ENCODE data around the gene ZNF724.
"Not testable (repeated sequence)": the region's sequence is repeated elsewhere in the genome, so short reads cannot be mapped to it uniquely, and the experiment has no call there.

The ZNF724 gene

DNA sequence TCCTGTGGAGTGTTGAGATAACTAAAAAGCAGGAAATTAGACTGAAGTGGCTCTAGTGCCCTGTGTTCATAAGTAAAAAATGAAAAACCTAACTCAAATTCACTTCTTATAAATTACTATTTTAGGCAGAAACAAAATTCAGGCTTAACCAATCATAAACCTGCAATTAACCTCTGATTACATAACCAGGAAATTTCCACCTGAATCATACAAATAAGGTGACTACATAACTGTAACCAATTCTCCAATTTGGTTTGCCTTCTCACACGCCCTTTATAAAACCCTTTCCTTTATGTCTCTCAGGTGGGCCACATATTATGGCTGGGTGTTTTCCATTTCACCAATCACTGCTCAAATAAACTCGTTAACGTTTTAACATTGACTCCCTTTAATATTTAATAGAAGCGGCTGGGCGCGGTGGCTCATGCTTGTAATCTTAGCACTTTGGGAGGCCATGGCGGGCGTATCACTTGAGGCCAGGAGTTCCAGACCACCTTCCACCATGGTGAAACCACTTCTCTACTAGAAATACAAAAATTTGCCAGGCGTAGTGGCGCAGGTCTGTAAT lies 22.9 kb upstream of the ZNF724 start:
- peak overlapping the region; percentile 89 for H3K27ac ChIP-seq (ENCODE audit: low read depth, low read length)
- peak overlapping the region; percentile 97 for H3K4me3 ChIP-seq (ENCODE audit: low read depth, low read length)
- H3K36me3 ChIP-seq (ENCODE audit: control insufficient read depth, insufficient read depth, low read length), result peaks cover 32% of the 10 kb centered on the region
- no peaks in the 10 kb centered on the region for H3K4me1 ChIP-seq (ENCODE audit: control insufficient read depth, insufficient read depth, low read length)
- no peaks in the 10 kb centered on the region for H3K9me3 ChIP-seq (ENCODE audit: control insufficient read depth, insufficient read depth, low read depth, low read length)
- no peaks in the 10 kb centered on the region for H3K27me3 ChIP-seq (ENCODE audit: control insufficient read depth, insufficient read depth, low read length)
- H3K9ac ChIP-seq (ENCODE audit: low read length), result peak overlapping the region; percentile 95

- H3K9ac ChIP-seq (ENCODE audit: low read length), result no peak overlapping the region
- no peaks in the 10 kb centered on the region for H3K27me3 ChIP-seq (ENCODE audit: control insufficient read depth, insufficient read depth, low read length)
- no peaks in the 10 kb centered on the region for H3K4me1 ChIP-seq (ENCODE audit: control insufficient read depth, insufficient read depth, low read length)
These were observed 13.8 kb upstream of the ZNF724 start for GRCh38 chr19:23263870-23264590.

GRCh38 chr19:23263396-23263795 lies 13.2 kb upstream of the ZNF724 start:
- H3K36me3 ChIP-seq (ENCODE audit: control insufficient read depth, insufficient read depth, low read length), result peaks cover 74% of the 10 kb centered on the region
- no peaks in the 10 kb centered on the region for H3K9me3 ChIP-seq (ENCODE audit: control insufficient read depth, insufficient read depth, low read depth, low read length)
- no peak overlapping the region for H3K4me3 ChIP-seq (ENCODE audit: low read depth, low read length)
- no peaks in the 10 kb centered on the region for H3K27me3 ChIP-seq (ENCODE audit: control insufficient read depth, insufficient read depth, low read length)
- H3K4me1 ChIP-seq (ENCODE audit: control insufficient read depth, insufficient read depth, low read length), result no peaks in the 10 kb centered on the region
- no peak overlapping the region for H3K9ac ChIP-seq (ENCODE audit: low read length)
- no peak overlapping the region for H3K27ac ChIP-seq (ENCODE audit: low read depth, low read length)

More at GRCh38 chr19:23263870-23264590, 13.8 kb upstream of the ZNF724 start:
- Histone ChIP-seq H3K4me3 (ENCODE audit: low read depth, low read length) (no peak overlapping the region), H3K36me3 (ENCODE audit: control insufficient read depth, insufficient read depth, low read length) (peaks cover 73% of the 10 kb centered on the region), H3K27ac (ENCODE audit: low read depth, low read length) (no peak overlapping the region), H3K9me3 (ENCODE audit: control insufficient read depth, insufficient read depth, low read depth, low read length) (no peaks in the 10 kb centered on the region)

GRCh38 chr19:23262920-23263319 lies 12.7 kb upstream of the ZNF724 start:
- Histone ChIP-seq H3K4me1 (ENCODE audit: control insufficient read depth, insufficient read depth, low read length) (no peaks in the 10 kb centered on the region), H3K36me3 (ENCODE audit: control insufficient read depth, insufficient read depth, low read length) (peaks cover 70% of the 10 kb centered on the region), H3K4me3 (ENCODE audit: low read depth, low read length) (no peak overlapping the region), H3K9me3 (ENCODE audit: control insufficient read depth, insufficient read depth, low read depth, low read length) (no peaks in the 10 kb centered on the region), H3K27ac (ENCODE audit: low read depth, low read length) (no peak overlapping the region), H3K27me3 (ENCODE audit: control insufficient read depth, insufficient read depth, low read length) (no peaks in the 10 kb centered on the region), H3K9ac (ENCODE audit: low read length) (no peak overlapping the region)

DNA sequence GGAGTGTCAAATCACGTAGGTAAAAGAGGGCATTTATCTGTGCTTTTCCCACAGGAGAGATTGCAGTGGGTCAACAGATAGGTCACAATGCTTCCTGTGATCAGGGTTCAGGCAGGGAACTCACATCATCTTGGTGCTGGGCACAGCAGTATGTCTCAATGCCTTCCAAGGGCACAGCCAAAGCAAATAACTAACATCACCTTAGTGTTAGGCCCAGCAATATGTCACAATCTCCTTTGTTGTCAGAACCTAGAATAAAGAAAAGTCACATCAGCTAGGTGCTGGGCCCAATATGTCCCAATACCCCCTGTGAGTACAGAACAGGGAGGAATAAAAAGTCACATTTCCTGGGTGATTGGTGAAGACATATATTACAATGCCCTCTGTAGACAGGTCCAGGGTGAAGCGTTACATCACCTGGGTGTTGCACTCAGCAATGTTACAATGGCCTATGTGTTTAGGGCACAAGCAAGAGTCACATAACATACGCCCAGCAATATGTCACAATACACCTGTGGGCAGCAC lies 11.4 kb upstream of the ZNF724 start:
- Histone ChIP-seq H3K9me3 (ENCODE audit: control insufficient read depth, insufficient read depth, low read depth, low read length) (no peaks in the 10 kb centered on the region), H3K36me3 (ENCODE audit: control insufficient read depth, insufficient read depth, low read length) (peaks cover 59% of the 10 kb centered on the region), H3K4me3 (ENCODE audit: low read depth, low read length) (no peak overlapping the region), H3K27ac (ENCODE audit: low read depth, low read length) (no peak overlapping the region), H3K9ac (ENCODE audit: low read length) (no peak overlapping the region), H3K4me1 (ENCODE audit: control insufficient read depth, insufficient read depth, low read length) (no peaks in the 10 kb centered on the region), H3K27me3 (ENCODE audit: control insufficient read depth, insufficient read depth, low read length) (no peaks in the 10 kb centered on the region)

DNA sequence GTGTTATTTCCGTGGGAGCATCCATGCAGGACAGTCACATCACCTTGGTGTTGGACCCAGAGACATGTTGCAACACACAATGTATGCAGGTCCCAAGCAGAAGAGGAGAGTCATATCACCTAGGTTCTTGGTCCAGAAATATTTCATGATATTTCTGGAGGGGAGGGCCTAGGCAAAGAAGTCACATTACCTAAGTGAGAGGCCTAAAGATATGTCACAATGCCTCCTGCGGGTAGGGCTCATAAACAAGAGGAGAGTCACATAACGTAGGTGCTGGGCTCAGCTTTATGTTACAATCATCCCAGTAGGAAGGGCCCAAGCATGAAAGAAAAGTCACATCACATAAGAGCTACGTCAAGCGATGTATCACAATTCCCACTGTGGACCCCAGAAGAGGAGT lies 10.8 kb upstream of the ZNF724 start:
- H3K27me3 ChIP-seq (ENCODE audit: control insufficient read depth, insufficient read depth, low read length), result no peaks in the 10 kb centered on the region
- H3K4me1 ChIP-seq (ENCODE audit: control insufficient read depth, insufficient read depth, low read length), result no peaks in the 10 kb centered on the region
- no peak overlapping the region for H3K4me3 ChIP-seq (ENCODE audit: low read depth, low read length)
- H3K9me3 ChIP-seq (ENCODE audit: control insufficient read depth, insufficient read depth, low read depth, low read length), result no peaks in the 10 kb centered on the region
- no peak overlapping the region for H3K9ac ChIP-seq (ENCODE audit: low read length)
- H3K36me3 ChIP-seq (ENCODE audit: control insufficient read depth, insufficient read depth, low read length), result peaks cover 60% of the 10 kb centered on the region
- no peak overlapping the region for H3K27ac ChIP-seq (ENCODE audit: low read depth, low read length)

DNA sequence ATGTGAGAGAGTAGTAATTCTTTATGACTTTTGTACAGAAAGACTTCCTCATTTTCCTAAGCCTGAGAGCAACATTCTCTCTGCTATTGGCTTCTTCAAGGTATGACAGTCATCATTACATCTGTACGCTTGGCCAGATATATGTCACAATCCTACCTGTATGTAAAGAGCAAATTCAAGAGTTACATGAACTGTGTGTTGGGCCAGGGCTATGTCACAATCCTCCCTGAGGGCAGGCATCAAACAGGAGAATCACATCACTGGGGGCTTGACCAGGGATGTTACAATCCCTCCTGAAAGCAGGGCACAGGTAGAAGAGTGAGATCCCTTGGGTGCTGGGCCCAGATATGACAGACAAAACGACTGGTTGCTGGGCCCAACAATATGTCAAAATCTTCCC lies 9.8 kb upstream of the ZNF724 start:
- Histone ChIP-seq H3K27ac (ENCODE audit: low read depth, low read length) (no peak overlapping the region), H3K27me3 (ENCODE audit: control insufficient read depth, insufficient read depth, low read length) (no peaks in the 10 kb centered on the region), H3K4me3 (ENCODE audit: low read depth, low read length) (no peak overlapping the region), H3K36me3 (ENCODE audit: control insufficient read depth, insufficient read depth, low read length) (peaks cover 60% of the 10 kb centered on the region), H3K9me3 (ENCODE audit: control insufficient read depth, insufficient read depth, low read depth, low read length) (no peaks in the 10 kb centered on the region), H3K9ac (ENCODE audit: low read length) (no peak overlapping the region), H3K4me1 (ENCODE audit: control insufficient read depth, insufficient read depth, low read length) (no peaks in the 10 kb centered on the region)

GRCh38 chr19:23255700-23256099 lies 5.5 kb upstream of the ZNF724 start:
- H3K27ac ChIP-seq (ENCODE audit: low read depth, low read length), result no peak overlapping the region
- peaks cover 25% of the 10 kb centered on the region for H3K36me3 ChIP-seq (ENCODE audit: control insufficient read depth, insufficient read depth, low read length)
- H3K4me1 ChIP-seq (ENCODE audit: control insufficient read depth, insufficient read depth, low read length), result no peaks in the 10 kb centered on the region
- no peaks in the 10 kb centered on the region for H3K27me3 ChIP-seq (ENCODE audit: control insufficient read depth, insufficient read depth, low read length)
- H3K9me3 ChIP-seq (ENCODE audit: control insufficient read depth, insufficient read depth, low read depth, low read length), result no peaks in the 10 kb centered on the region
- no peak overlapping the region for H3K9ac ChIP-seq (ENCODE audit: low read length)
- no peak overlapping the region for H3K4me3 ChIP-seq (ENCODE audit: low read depth, low read length)

- H3K36me3 ChIP-seq (ENCODE audit: control insufficient read depth, insufficient read depth, low read length), result peaks cover 13% of the 10 kb centered on the region
- H3K4me3 ChIP-seq (ENCODE audit: low read depth, low read length), result no peak overlapping the region
- H3K9me3 ChIP-seq (ENCODE audit: control insufficient read depth, insufficient read depth, low read depth, low read length), result no peaks in the 10 kb centered on the region
- no peaks in the 10 kb centered on the region for H3K4me1 ChIP-seq (ENCODE audit: control insufficient read depth, insufficient read depth, low read length)
- H3K27ac ChIP-seq (ENCODE audit: low read depth, low read length), result no peak overlapping the region
- no peak overlapping the region for H3K9ac ChIP-seq (ENCODE audit: low read length)
- no peaks in the 10 kb centered on the region for H3K27me3 ChIP-seq (ENCODE audit: control insufficient read depth, insufficient read depth, low read length)
These were observed 4.1 kb upstream of the ZNF724 start for GRCh38 chr19:23254141-23254910.

- not testable (repeated sequence) for H3K36me3 ChIP-seq (ENCODE audit: control insufficient read depth, insufficient read depth, low read length); H3K27ac ChIP-seq (ENCODE audit: low read depth, low read length); H3K9me3 ChIP-seq (ENCODE audit: control insufficient read depth, insufficient read depth, low read depth, low read length); H3K4me3 ChIP-seq (ENCODE audit: low read depth, low read length); H3K27me3 ChIP-seq (ENCODE audit: control insufficient read depth, insufficient read depth, low read length); H3K4me1 ChIP-seq (ENCODE audit: control insufficient read depth, insufficient read depth, low read length); H3K9ac ChIP-seq (ENCODE audit: low read length)
These were observed 3.1 kb upstream of the ZNF724 start for GRCh38 chr19:23253256-23253655.

DNA sequence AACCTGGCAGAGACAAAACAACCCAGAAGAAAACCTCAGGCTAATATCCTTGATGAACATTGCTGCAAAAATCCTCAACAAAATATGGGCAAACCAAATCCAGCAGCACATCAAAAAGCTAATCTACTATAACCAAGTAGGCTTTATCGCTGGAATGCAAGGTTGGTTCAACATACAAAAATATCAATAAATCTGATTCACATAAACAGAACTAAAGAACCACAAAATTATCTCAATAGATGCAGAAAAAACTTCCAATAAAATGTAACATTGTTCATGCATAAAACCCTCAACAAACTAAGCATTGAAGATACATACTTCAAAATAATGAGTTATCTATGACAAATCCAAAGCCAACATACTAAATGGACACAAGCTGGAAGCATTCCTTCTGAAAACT lies 8.8 kb downstream of the ZNF724 start:
- Histone ChIP-seq H3K4me1 (ENCODE audit: control insufficient read depth, insufficient read depth, low read length) (no peaks in the 10 kb centered on the region), H3K27ac (ENCODE audit: low read depth, low read length) (no peak overlapping the region), H3K9ac (ENCODE audit: low read length) (no peak overlapping the region), H3K27me3 (ENCODE audit: control insufficient read depth, insufficient read depth, low read length) (no peaks in the 10 kb centered on the region), H3K36me3 (ENCODE audit: control insufficient read depth, insufficient read depth, low read length) (peaks cover 95% of the 10 kb centered on the region), H3K4me3 (ENCODE audit: low read depth, low read length) (no peak overlapping the region), H3K9me3 (ENCODE audit: control insufficient read depth, insufficient read depth, low read depth, low read length) (peaks cover 70% of the 10 kb centered on the region; the same call in 1 of the 2 replicates)

All from HUES6 (cell line).